HG03097 (cell line): ENCODE data around the gene ZNF577.
A peak's percentile ranks its signal among the peaks of the same experiment; 100 is the strongest.
"Not testable (repeated sequence)": the region's sequence is repeated elsewhere in the genome, so short reads cannot be mapped to it uniquely, and the experiment has no call there.

Experiments used
- ATAC-seq: cut with Tn5 transposase; IDR thresholded peaks from one replicate; pipeline ENCODE4 v1.9.1; 2021; ENCODE audit not compliant: unreplicated experiment, low FRiP score

Gene ZNF577

GRCh38 chr19:51887522-51888498 is at the start of gene ZNF577:
ZNF577 (minus strand) TSS chr19:51887951; CDS start chr19:51880382, 7,569 bp downstream.
- ATAC-seq = peak; percentile 50

- ATAC-seq = no peak
Measured at GRCh38 chr19:51931921-51932320, 44.2 kb upstream of the ZNF577 start.

GRCh38 chr19:51927859-51928258 is 40.1 kb upstream of the ZNF577 start:
- ATAC-seq = no peak

GRCh38 chr19:51926784-51927741 is 39.3 kb upstream of the ZNF577 start, which contains the start of gene ZNF613:
ZNF613 (plus strand) TSS chr19:51927472; CDS start chr19:51936221, 8,749 bp downstream.
- peak; percentile 81 for ATAC-seq

- no peak for ATAC-seq
Measured at GRCh38 chr19:51926426-51926783, 38.7 kb upstream of the ZNF577 start.

- ATAC-seq = no peak
Measured at GRCh38 chr19:51921949-51922348, 34.2 kb upstream of the ZNF577 start.

GRCh38 chr19:51919606-51920005 is 31.9 kb upstream of the ZNF577 start:
- ATAC-seq = no peak

GRCh38 chr19:51916167-51916566 is 28.4 kb upstream of the ZNF577 start:
- no peak for ATAC-seq

- ATAC-seq = no peak
Measured at GRCh38 chr19:51915324-51915867, 27.6 kb upstream of the ZNF577 start.

GRCh38 chr19:51907981-51908380 is 20.2 kb upstream of the ZNF577 start:
- ATAC-seq = not testable (repeated sequence)

- not testable (repeated sequence) for ATAC-seq
Measured at GRCh38 chr19:51906108-51906507, 18.4 kb upstream of the ZNF577 start.

GRCh38 chr19:51905639-51906038 is 17.9 kb upstream of the ZNF577 start:
- ATAC-seq = not testable (repeated sequence)

- no peak for ATAC-seq
Measured at GRCh38 chr19:51905206-51905605, 17.5 kb upstream of the ZNF577 start.

- ATAC-seq = peak; percentile 79
Measured at GRCh38 chr19:51904331-51905165, 16.8 kb upstream of the ZNF577 start, which contains the start of gene ZNF649. ZNF649 (minus strand) TSS chr19:51905017; CDS start chr19:51900107, 4,910 bp downstream.

GRCh38 chr19:51903192-51903591 is 15.4 kb upstream of the ZNF577 start:
- ATAC-seq = no peak

GRCh38 chr19:51901860-51902259 is 14.1 kb upstream of the ZNF577 start:
- ATAC-seq = no peak

- ATAC-seq = no peak
Measured at GRCh38 chr19:51891193-51891747, 3.5 kb upstream of the ZNF577 start.

- no peak for ATAC-seq
Measured at GRCh38 chr19:51889934-51890333, 2.2 kb upstream of the ZNF577 start.

- no peak for ATAC-seq
Measured at GRCh38 chr19:51884713-51885112, 3.0 kb downstream of the ZNF577 start.
